ENCODE measurements around the gene ZNF526. TPM values are rescaled to one million over a fixed set of nuclear protein-coding genes. Genes with fewer than 3 reads are reported as not detected.
A peak's percentile ranks its signal among the peaks of the same experiment; 100 is the strongest.

ZNF526 gene
- total RNA-seq, 1 experiment from 2014 or later, result 5.1 TPM

DNA sequence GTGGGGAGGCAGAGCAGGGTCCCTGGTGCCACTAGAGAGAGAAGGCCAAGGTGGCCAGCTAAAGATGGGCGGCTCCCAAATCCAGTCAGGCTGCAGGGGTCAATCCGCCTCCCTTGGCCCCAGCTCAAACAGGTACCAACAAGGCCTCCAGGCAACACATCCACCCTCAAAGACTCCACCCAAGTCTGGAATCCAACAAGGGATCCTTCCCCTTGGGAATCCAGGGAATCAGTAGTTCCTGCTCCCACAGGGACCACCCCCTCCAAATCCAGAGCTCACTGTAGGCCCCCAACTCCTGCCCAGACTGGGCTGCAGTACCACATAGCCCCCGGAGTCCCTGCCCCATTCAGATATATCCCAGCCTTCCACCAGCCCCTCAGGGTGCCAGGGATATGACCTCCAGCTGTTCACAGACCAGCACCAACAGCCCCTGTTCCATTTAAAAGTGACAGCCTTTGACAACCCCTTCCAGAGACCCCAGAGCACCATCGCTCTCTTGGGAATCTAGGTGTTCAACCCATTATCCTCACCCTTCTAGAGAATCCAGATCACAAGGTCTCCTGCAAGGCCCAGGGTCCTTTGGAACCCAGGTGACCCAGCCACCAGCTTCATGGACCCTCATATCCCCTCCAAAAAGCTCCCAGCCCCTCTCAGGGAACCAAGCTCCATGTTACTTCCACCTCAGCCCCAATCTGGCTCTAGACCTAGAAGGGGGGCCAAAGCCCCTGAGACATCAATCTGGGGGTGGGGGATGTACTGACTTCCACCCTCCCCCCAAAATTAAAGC, 31.7 kb downstream of the ZNF526 start:
- ATAC-seq (no peak), DNase-seq (no peak)
- POLR2A ChIA-PET (ENCODE audit: unreplicated experiment), result interaction anchor here (0.5 kb wide), 1 partner anchor 386 kb away, joined by 5 read pairs; no protein-coding TSS in a partner anchor
- intact Hi-C loops (cut with micrococcal nuclease), result no loop called here
- no peak overlapping the region for H3K27ac ChIP-seq (ENCODE audit: low read length)
- H3K4me1 ChIP-seq (ENCODE audit: insufficient read depth, low read length), result peaks cover 10% of the 10 kb centered on the region
- peaks cover 38% of the 10 kb centered on the region for H3K79me2 ChIP-seq (ENCODE audit: low read length)
- BruUV-seq (replicated peaks), result no TSS peak
- no peak overlapping the region for H3K9ac ChIP-seq (ENCODE audit: low read length)
- no peaks in the 10 kb centered on the region for H3K27me3 ChIP-seq (ENCODE audit: low read length)
- H3K9me2 ChIP-seq (replicated peaks; ENCODE audit: low read length), result no peaks in the 10 kb centered on the region
- H3K4me2 ChIP-seq (ENCODE audit: low read length), result no peak overlapping the region
- CTCF ChIA-PET, result no interaction called here
- H3K4me3 ChIP-seq (ENCODE audit: low read length), result no peak overlapping the region
- H3F3A ChIP-seq (ENCODE audit: low read length, unreplicated experiment), result no peaks in the 10 kb centered on the region
- H4K20me1 ChIP-seq (ENCODE audit: low read length), result no peaks in the 10 kb centered on the region
- no peaks in the 10 kb centered on the region for H3K9me3 ChIP-seq (ENCODE audit: low read length)
- no peaks in the 10 kb centered on the region for H3K36me3 ChIP-seq (ENCODE audit: low read depth, low read length)
- TF ChIP-seq EZH2 (IDR thresholded peaks at IDR 0.05; ENCODE audit: low read length, unreplicated experiment), result no peak
- no peak overlapping the region for H2AFZ ChIP-seq (ENCODE audit: low read length)

DNA sequence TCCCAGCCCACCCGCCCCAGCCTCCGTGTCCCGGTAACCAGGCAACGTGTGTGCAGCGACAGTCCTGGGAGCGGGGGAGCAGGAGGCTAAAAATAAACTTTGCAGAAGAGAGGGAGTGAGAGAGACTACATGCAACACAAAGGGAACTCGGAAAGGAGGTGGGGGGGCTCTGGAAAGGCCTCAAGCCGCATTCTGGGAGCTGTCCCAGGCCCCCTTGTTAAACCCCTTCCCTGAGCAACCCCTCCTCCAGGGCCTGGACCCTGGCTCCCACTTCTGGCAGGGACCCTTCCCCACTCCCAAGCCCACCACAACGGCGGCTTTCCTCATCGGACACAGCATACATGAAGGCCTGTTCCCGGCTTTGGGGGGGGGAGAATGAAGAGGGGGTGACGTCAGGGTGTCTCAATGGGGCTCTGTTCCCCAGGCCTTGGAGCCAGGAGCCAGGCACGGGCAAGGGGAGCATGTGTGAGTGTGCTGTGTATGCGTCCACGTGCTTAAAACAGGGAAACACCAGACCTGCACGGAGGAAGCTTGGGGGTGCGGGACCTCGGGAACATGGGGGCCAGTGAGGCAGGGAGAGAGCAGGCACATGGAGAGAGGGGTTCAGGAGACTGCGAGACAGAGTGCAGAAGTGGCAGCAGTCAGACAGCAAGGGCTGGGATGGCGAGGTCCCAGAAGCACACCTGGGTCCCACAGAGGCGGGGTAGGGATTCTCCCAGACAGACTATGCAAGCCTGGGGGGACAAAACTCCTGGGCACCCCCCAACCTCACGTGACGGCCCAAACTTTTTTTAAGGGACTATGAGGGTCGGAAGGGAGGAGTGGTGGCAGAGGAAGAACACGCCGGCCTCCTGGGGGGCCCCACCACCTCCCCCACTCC, 32.5 kb downstream of the ZNF526 start:
- Histone ChIP-seq H3K4me2 (ENCODE audit: low read length) (peak overlapping the region; percentile 92), H3K4me3 (ENCODE audit: low read length) (peak overlapping the region; percentile 80), H3K36me3 (ENCODE audit: low read depth, low read length) (no peaks in the 10 kb centered on the region), H3K9ac (ENCODE audit: low read length) (peak overlapping the region; percentile 71), H3K27me3 (ENCODE audit: low read length) (no peaks in the 10 kb centered on the region), H3K9me3 (ENCODE audit: low read length) (no peaks in the 10 kb centered on the region), H3K79me2 (ENCODE audit: low read length) (peaks cover 38% of the 10 kb centered on the region), H3K4me1 (ENCODE audit: insufficient read depth, low read length) (peaks cover 10% of the 10 kb centered on the region), H3K9me2 (replicated peaks; ENCODE audit: low read length) (no peaks in the 10 kb centered on the region), H4K20me1 (ENCODE audit: low read length) (no peaks in the 10 kb centered on the region), H2AFZ (ENCODE audit: low read length) (peak overlapping the region; percentile 42; the same call in 1 of the 2 replicates), H3K27ac (ENCODE audit: low read length) (peak overlapping the region; percentile 25), H3F3A (ENCODE audit: low read length, unreplicated experiment) (no peaks in the 10 kb centered on the region)
- ATAC-seq (no peak), DNase-seq (no peak)
- TF ChIP-seq EZH2phosphoT487 (IDR thresholded peaks at IDR 0.05; ENCODE audit: borderline replicate concordance, low read length), result no peak
- TF ChIP-seq, protein P1, sequence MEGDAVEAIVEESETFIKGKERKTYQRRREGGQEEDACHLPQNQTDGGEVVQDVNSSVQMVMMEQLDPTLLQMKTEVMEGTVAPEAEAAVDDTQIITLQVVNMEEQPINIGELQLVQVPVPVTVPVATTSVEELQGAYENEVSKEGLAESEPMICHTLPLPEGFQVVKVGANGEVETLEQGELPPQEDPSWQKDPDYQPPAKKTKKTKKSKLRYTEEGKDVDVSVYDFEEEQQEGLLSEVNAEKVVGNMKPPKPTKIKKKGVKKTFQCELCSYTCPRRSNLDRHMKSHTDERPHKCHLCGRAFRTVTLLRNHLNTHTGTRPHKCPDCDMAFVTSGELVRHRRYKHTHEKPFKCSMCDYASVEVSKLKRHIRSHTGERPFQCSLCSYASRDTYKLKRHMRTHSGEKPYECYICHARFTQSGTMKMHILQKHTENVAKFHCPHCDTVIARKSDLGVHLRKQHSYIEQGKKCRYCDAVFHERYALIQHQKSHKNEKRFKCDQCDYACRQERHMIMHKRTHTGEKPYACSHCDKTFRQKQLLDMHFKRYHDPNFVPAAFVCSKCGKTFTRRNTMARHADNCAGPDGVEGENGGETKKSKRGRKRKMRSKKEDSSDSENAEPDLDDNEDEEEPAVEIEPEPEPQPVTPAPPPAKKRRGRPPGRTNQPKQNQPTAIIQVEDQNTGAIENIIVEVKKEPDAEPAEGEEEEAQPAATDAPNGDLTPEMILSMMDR (conservative IDR thresholded peaks at IDR 0.05; ENCODE audit: low read depth, low read length), result no peak
- no peak for TF ChIP-seq EZH2 (IDR thresholded peaks at IDR 0.05; ENCODE audit: low read length, unreplicated experiment)
- ChIA-PET CTCF (no interaction called here), POLR2A (ENCODE audit: unreplicated experiment) (no interaction called here)
- intact Hi-C loops (cut with micrococcal nuclease), result no loop called here
- TSS peak; percentile 29 for BruUV-seq (replicated peaks)

- Histone ChIP-seq H3K4me2 (ENCODE audit: low read length) (peak overlapping the region; percentile 92), H4K20me1 (ENCODE audit: low read length) (no peaks in the 10 kb centered on the region), H3K4me1 (ENCODE audit: insufficient read depth, low read length) (peaks cover 10% of the 10 kb centered on the region), H2AFZ (ENCODE audit: low read length) (peak overlapping the region; percentile 42; the same call in 1 of the 2 replicates), H3K36me3 (ENCODE audit: low read depth, low read length) (no peaks in the 10 kb centered on the region), H3K27ac (ENCODE audit: low read length) (peak overlapping the region; percentile 25), H3K27me3 (ENCODE audit: low read length) (no peaks in the 10 kb centered on the region), H3K9me3 (ENCODE audit: low read length) (no peaks in the 10 kb centered on the region), H3K79me2 (ENCODE audit: low read length) (peaks cover 38% of the 10 kb centered on the region), H3F3A (ENCODE audit: low read length, unreplicated experiment) (no peaks in the 10 kb centered on the region), H3K9ac (ENCODE audit: low read length) (peak overlapping the region; percentile 88), H3K9me2 (replicated peaks; ENCODE audit: low read length) (no peaks in the 10 kb centered on the region), H3K4me3 (ENCODE audit: low read length) (peak overlapping the region; percentile 90)
- DNase-seq (peak; percentile 15), ATAC-seq (peak; percentile 15)
- ChIA-PET CTCF (no interaction called here), POLR2A (ENCODE audit: unreplicated experiment) (no interaction called here)
- intact Hi-C loops (cut with micrococcal nuclease), result no loop called here
- BruUV-seq (replicated peaks), result no TSS peak
- TF ChIP-seq, protein P1 (conservative IDR thresholded peaks at IDR 0.05; ENCODE audit: low read depth, low read length), result no peak
- TF ChIP-seq EZH2phosphoT487 (IDR thresholded peaks at IDR 0.05; ENCODE audit: borderline replicate concordance, low read length) (no peak), EZH2 (IDR thresholded peaks at IDR 0.05; ENCODE audit: low read length, unreplicated experiment) (no peak)
Observed at GRCh38 chr19:42253245-42254088, 33.4 kb downstream of the ZNF526 start.
